ENCODE results near the gene FNDC7.
A peak's percentile ranks its signal among the peaks of the same experiment; 100 is the strongest.
"Not testable (repeated sequence)": the region's sequence is repeated elsewhere in the genome, so short reads cannot be mapped to it uniquely, and the experiment has no call there.

The FNDC7 gene

DNA sequence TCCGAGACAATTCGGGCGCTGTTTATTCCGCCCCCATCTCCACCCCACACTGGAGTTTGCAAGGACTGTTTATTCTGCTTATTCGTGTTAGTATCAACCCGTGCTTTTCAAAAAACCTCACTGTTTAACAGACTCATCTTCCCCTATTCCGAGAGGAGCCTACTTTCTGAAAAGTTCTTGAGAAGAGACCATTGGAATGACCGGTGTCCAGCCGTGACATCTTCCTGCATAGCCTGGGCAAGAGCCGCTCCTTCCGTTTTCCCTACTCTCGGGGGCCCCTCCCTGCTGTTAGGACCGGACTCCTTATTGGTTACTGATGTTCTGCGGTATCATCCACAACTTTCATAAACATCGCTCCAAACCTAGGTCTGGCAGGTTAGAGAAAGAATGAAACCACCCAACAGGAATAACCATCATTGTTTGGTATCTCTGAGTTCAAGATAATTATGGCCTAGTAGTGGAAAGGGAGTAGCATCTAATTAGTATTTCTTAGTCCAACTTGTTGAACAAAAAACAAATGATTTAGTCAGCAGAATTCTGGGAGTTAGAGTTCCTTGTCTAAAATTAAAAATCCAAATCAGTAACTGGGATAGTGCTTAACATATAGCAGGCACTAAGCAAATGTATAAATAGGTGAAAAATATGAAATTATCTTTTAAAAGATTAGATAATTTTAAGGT lies 34.6 kb downstream of the FNDC7 start:
- Mint-ChIP-seq H3K27ac (peak overlapping the region; percentile 94), H3K27me3 (no peaks in the 10 kb centered on the region), H3K4me3 (peak overlapping the region; percentile 95), H3K9me3 (no peaks in the 10 kb centered on the region), H3K4me1 (peaks cover 35% of the 10 kb centered on the region), H3K36me3 (peaks cover 10% of the 10 kb centered on the region)
- ATAC-seq, result peak; percentile 16

DNA sequence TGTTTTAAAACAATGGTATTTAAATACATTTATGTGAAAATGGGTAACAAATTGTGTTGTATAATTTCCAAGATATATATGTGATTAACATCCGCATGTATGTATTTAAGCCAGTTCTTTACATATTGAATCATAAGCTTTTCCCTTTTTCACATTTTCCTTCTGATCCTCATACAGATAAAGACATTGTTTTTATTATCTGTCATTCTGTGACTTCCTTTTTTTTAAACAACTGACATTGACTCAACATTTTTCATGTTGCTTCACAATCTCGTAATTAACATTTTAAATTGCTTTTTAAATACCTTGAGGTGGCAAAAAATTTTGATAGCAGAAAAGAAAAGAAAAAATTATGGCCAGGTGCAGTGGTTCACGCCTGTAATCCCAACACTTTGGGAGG lies 35.2 kb downstream of the FNDC7 start:
- H3K27ac Mint-ChIP-seq, result no peak overlapping the region
- H3K27me3 Mint-ChIP-seq, result no peaks in the 10 kb centered on the region
- ATAC-seq, result no peak
- peaks cover 35% of the 10 kb centered on the region for H3K4me1 Mint-ChIP-seq
- no peak overlapping the region for H3K4me3 Mint-ChIP-seq
- H3K36me3 Mint-ChIP-seq, result peaks cover 15% of the 10 kb centered on the region
- no peaks in the 10 kb centered on the region for H3K9me3 Mint-ChIP-seq

DNA sequence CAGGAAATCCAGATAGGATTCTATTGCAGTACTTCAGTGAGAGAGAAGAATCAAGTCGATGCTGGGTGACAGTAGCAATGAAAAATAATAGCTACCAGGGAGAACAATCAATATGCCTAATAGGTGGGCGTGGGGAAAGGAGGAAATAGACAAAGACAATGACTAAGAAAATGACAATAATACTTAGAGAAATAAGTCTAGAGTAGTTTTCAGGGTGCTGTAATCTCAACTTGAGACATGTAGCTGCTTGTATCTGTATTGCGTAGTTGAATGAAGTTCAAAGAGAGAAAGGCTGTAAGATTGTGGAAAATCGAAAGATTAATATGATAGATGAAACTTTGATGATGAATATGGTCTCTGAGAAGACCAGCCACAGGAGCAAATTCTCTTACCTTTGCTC lies 36.4 kb downstream of the FNDC7 start:
- ATAC-seq, result no peak
- Mint-ChIP-seq H3K36me3 (peaks cover 17% of the 10 kb centered on the region), H3K27me3 (no peaks in the 10 kb centered on the region), H3K27ac (no peak overlapping the region), H3K9me3 (no peaks in the 10 kb centered on the region), H3K4me1 (peaks cover 35% of the 10 kb centered on the region), H3K4me3 (no peak overlapping the region)

DNA sequence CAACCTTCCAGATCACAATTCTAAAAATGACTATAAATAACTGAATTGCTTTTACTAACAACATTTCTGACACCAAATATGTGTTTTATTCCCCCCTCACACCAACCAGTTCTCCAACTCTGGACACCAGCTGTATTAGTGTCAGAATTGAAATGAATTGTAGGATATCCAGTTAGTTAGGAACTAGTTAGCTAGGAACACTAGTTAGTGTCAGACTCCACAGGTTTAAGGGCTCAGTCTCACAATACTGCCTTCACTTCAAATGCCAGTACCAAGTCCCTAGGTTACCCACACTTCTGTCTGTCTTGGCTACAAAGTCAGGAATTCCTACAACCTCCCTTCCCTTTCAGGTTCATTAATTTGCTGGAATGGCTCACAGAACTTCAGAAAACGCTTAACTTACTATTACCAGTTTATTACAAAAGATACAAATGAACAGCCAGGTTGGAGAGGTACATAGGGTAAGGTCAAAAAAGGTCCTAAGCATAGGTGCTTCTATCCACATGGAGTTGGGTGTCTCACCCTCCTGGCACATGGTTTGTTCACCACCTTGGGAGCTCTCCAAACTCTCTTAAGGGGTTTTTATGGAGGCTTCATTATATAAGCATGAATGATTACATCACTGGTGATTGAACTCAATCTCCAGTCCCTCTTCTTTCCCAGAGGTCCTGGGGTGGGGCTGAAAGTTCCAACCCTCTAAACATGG lies 37.9 kb downstream of the FNDC7 start:
- Mint-ChIP-seq H3K4me1 (peaks cover 35% of the 10 kb centered on the region), H3K4me3 (no peak overlapping the region), H3K27me3 (no peaks in the 10 kb centered on the region)

DNA sequence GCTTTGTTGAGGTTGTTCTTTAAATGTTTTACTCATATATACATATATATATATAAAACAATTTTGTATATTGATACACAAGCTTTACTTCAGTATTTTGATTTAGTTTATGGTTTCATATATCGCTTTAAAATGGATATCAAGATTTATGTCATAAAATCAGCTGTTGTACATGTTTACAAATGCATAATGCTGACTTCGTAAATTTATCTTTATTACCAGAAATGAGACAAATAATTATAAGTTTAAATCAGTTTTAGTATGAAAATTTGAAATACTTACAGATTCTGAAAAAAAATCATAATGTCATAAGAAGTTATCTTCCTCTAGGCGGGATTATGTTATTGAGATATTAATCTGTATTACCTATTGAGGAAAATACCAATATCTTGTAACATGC lies 40.7 kb downstream of the FNDC7 start:
- H3K4me3 Mint-ChIP-seq, result no peak overlapping the region
- H3K4me1 Mint-ChIP-seq, result peaks cover 26% of the 10 kb centered on the region
- no peaks in the 10 kb centered on the region for H3K27me3 Mint-ChIP-seq
- no peak for ATAC-seq
- H3K9me3 Mint-ChIP-seq, result no peaks in the 10 kb centered on the region
- H3K27ac Mint-ChIP-seq, result no peak overlapping the region
- H3K36me3 Mint-ChIP-seq, result peaks cover 17% of the 10 kb centered on the region

More for the DNA sequence above, 37.9 kb downstream of the FNDC7 start:
- Mint-ChIP-seq H3K27ac (peak overlapping the region; percentile 33), H3K9me3 (no peaks in the 10 kb centered on the region), H3K36me3 (peaks cover 17% of the 10 kb centered on the region)
- ATAC-seq, result no peak

DNA sequence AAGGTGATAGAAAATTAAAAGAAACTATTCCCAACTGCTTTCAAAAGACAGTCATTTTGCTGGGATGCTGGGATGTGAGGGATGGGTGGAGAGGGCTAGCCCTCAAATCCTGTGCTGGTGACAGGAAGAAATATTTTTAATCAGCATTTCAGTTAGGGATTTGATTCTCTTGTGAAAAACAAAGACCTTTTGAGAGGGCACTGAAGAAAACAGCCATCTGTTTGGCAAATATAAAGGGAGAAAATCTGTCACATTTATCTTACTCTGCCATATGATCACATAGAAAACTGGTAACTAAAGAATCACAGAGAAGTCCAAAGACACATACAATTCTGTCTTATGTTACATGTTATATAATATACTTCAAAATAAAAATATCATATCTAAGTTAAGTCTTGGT lies 46.1 kb downstream of the FNDC7 start:
- H3K27me3 Mint-ChIP-seq, result no peaks in the 10 kb centered on the region
- H3K4me3 Mint-ChIP-seq, result no peak overlapping the region
- H3K27ac Mint-ChIP-seq, result no peak overlapping the region
- ATAC-seq, result no peak
- H3K9me3 Mint-ChIP-seq, result no peaks in the 10 kb centered on the region
- peaks cover 21% of the 10 kb centered on the region for H3K36me3 Mint-ChIP-seq
- H3K4me1 Mint-ChIP-seq, result no peaks in the 10 kb centered on the region

DNA sequence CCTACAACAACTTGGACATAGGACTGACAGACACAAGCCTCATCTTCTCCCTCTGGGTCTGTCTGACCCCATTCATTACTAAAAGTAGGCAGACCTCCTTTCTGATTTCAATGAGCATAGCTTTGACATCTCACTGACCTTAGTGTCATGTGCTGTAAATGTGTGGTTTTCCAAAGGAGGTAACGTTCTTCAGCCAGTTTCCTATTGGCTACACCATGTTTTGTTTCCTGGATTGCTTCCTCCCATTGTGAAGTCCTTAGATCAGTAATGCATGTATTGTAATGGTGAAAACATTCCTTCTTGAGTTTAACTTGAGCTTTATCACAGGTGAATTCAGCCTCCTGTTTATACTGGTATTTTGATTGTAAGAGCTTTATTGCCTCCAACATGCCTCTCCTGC lies 54.4 kb downstream of the FNDC7 start:
- Mint-ChIP-seq H3K4me3 (no peak overlapping the region), H3K27ac (no peak overlapping the region), H3K9me3 (no peaks in the 10 kb centered on the region), H3K36me3 (peaks cover 44% of the 10 kb centered on the region), H3K4me1 (no peaks in the 10 kb centered on the region), H3K27me3 (no peaks in the 10 kb centered on the region)
- no peak for ATAC-seq

DNA sequence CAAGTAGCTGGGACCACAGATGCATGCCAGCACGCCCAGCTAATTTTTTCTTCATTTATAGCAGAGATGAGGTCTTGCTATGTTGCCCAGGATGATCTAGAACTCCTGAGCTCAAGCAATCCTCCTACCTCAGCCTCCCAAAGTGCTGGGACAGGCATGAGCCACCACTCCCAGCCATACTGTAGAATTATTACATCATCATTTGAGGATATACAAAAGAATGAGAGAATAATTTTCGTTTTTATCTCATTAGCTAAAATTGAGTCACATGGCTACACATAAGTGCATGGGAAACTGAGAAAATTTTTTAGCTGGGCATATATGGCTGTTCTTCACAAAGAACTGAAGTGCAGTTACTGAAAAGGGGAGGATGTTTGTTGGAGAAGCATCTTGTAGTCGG lies 55.0 kb downstream of the FNDC7 start:
- H3K27ac Mint-ChIP-seq, result peak overlapping the region; percentile 23
- H3K27me3 Mint-ChIP-seq, result no peaks in the 10 kb centered on the region
- H3K4me3 Mint-ChIP-seq, result no peak overlapping the region

DNA sequence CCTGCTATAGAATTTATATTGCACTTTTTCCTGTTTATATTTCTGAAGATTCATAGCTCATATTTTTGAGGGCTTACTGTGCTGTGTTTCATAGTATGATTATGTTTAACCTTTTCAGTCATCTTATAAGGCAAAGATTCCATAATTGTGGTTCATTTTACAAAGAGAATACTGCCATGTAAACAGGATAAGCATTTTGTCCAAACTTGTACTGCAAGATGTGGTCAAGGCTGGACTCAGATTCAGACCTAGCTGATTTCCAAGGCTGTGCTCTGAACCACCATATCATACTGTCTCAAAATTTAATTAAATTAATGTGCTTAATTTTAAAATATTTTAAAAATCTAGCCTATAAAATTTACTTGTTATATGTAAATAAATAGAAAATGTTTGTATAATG lies 65.1 kb downstream of the FNDC7 start:
- H3K36me3 Mint-ChIP-seq, result peaks cover 66% of the 10 kb centered on the region
- H3K4me3 Mint-ChIP-seq, result no peak overlapping the region
- no peak for ATAC-seq
- no peaks in the 10 kb centered on the region for H3K4me1 Mint-ChIP-seq
- no peaks in the 10 kb centered on the region for H3K27me3 Mint-ChIP-seq
- H3K9me3 Mint-ChIP-seq, result no peaks in the 10 kb centered on the region
- H3K27ac Mint-ChIP-seq, result no peak overlapping the region

More for the DNA sequence above, 55.0 kb downstream of the FNDC7 start:
- Mint-ChIP-seq H3K4me1 (no peaks in the 10 kb centered on the region), H3K9me3 (no peaks in the 10 kb centered on the region), H3K36me3 (peaks cover 40% of the 10 kb centered on the region)
- no peak for ATAC-seq

DNA sequence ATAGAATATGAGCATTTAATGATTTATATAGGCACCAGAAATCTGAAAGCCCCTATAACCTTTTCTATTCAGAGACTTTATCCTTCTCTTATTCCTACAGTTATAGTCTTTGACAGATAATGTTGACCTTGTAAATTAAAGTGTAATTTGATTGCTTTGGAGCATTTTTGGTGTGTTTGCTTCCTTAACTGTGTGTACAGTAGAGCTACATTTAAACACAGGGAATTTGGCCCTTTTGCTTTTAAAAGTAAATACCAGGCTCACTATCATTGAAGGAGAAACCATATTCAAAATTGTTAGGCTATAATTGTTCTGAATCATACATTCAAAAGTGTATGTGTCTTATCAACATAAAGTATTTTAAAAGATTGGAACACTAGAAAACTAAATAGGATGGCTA lies 66.7 kb downstream of the FNDC7 start:
- Mint-ChIP-seq H3K9me3 (peaks cover 2% of the 10 kb centered on the region), H3K36me3 (peaks cover 69% of the 10 kb centered on the region), H3K27ac (no peak overlapping the region), H3K4me1 (no peaks in the 10 kb centered on the region), H3K4me3 (no peak overlapping the region), H3K27me3 (no peaks in the 10 kb centered on the region)
- ATAC-seq, result no peak

DNA sequence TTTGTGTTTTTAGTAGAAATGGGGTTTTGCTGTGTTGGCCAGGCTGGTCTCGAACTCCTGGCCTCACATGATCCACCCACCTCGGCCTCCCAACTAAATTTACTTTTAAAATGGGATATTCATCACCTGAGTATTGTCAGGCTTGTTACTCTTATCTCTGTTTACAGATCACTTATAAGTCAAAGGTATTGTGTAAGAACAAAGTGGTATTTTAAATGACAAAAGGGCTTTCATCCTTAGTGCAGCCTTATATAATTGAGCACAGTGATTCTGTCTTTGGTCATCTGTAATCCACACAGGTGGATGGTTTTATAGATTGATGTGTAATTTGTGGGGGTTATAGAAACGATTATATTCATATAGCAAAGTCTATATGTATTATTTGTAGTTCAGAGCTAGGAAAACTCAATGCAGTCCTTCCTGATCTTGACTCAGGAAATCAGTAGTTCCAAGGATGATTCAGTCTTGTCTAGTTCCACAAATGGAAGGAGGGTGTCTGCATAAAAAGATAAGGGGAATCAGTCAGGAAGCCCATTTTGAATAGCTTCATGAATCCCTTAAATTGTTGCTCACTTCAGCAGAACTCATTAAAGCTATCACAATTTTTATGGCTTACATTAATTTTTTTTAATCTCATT lies 68.3 kb downstream of the FNDC7 start:
- H3K4me3 Mint-ChIP-seq, result no peak overlapping the region
- H3K27me3 Mint-ChIP-seq, result no peaks in the 10 kb centered on the region
- peaks cover 13% of the 10 kb centered on the region for H3K9me3 Mint-ChIP-seq
- ATAC-seq, result no peak
- no peaks in the 10 kb centered on the region for H3K4me1 Mint-ChIP-seq
- H3K27ac Mint-ChIP-seq, result no peak overlapping the region
- peaks cover 70% of the 10 kb centered on the region for H3K36me3 Mint-ChIP-seq

DNA sequence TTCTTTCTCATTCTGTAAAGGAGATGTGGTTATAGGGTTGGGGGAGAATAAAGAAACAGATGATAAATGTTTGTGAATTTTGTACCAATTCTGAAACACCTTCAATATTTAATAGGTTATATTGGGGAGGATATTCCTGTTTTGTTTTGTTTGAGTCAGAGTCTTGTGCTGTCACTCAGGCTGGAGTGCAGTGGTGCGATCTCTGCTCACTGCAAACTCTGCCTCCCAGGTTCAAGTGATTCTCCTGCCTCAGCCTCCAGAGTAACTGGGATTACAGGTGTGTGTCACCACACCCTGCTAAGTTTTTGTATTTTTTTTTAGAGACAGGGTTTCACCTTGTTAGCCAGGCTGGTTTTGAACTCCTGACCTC lies 68.9 kb downstream of the FNDC7 start:
- not testable (repeated sequence) for H3K4me1 Mint-ChIP-seq, H3K4me3 Mint-ChIP-seq, ATAC-seq, H3K27ac Mint-ChIP-seq, H3K27me3 Mint-ChIP-seq
- peaks cover 15% of the 10 kb centered on the region for H3K9me3 Mint-ChIP-seq
- H3K36me3 Mint-ChIP-seq, result peaks cover 74% of the 10 kb centered on the region

DNA sequence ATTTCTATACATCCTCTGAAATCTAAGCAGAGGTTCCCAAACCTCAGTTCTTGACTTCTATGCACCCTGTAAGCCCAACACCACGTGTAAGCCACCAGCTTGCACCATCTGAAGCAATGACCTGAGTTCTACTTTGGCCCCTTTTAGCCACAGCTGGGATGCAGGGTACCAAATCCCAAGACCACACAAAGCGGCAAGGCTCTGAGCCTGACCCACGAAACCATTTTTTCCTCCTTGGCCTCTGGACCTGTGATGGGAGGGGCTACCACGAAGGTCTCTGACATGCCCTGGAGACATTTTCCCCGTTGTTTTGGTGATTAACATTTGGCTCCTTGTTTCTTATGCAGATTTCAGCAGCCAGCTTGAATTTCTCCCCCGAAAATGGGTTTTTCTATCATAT lies 72.6 kb downstream of the FNDC7 start:
- H3K9me3 Mint-ChIP-seq, result peaks cover 15% of the 10 kb centered on the region
- ATAC-seq, result no peak
- no peaks in the 10 kb centered on the region for H3K4me1 Mint-ChIP-seq
- H3K27me3 Mint-ChIP-seq, result no peaks in the 10 kb centered on the region
- peaks cover 92% of the 10 kb centered on the region for H3K36me3 Mint-ChIP-seq
- no peak overlapping the region for H3K27ac Mint-ChIP-seq
- no peak overlapping the region for H3K4me3 Mint-ChIP-seq

DNA sequence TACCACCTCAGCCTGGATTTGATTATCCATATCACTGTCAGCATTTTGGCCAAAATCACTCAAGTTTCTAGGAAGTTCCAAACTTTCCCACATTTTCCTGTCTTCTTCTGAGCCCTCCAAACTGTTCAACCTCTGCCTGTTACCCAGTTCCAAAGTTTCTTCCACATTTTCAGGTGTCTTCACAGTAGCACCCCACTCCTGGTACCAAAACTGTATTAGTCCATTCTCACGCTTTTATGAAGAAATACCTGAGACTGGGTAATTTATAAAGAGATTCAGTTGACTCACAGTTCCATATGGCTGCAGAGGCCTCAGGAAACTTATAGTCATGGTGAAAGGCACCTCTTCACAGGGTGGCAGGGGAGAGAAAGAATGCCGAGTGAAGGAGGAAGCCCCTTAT lies 73.2 kb downstream of the FNDC7 start:
- H3K27ac Mint-ChIP-seq, result no peak overlapping the region
- H3K27me3 Mint-ChIP-seq, result no peaks in the 10 kb centered on the region
- H3K4me1 Mint-ChIP-seq, result no peaks in the 10 kb centered on the region
- ATAC-seq, result no peak
- peaks cover 15% of the 10 kb centered on the region for H3K9me3 Mint-ChIP-seq
- H3K36me3 Mint-ChIP-seq, result peaks cover 95% of the 10 kb centered on the region
- H3K4me3 Mint-ChIP-seq, result no peak overlapping the region

DNA sequence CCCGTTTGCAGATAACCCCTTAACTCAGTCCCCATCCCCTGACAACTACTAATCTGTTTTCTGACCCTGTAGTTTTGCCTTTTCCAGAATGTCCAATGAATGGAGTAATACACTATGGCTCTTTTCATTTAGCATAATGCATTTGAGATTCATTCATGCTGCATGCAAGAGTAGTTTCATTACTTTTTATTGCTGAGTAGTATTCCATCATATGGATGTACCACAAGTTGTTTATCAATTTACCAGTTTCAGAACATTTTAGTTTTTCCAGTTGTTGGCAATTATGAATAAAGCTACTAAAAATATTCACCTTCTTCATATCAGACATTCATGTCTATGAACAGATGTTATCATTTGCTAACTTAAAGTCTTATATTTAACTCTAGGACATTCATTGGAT lies 79.1 kb downstream of the FNDC7 start:
- H3K4me3 Mint-ChIP-seq, result no peak overlapping the region
- H3K9me3 Mint-ChIP-seq, result peaks cover 9% of the 10 kb centered on the region
- H3K27me3 Mint-ChIP-seq, result no peaks in the 10 kb centered on the region
- H3K27ac Mint-ChIP-seq, result no peak overlapping the region
- no peak for ATAC-seq
- H3K36me3 Mint-ChIP-seq, result peaks cover 85% of the 10 kb centered on the region
- H3K4me1 Mint-ChIP-seq, result no peaks in the 10 kb centered on the region
